Caco-2 (cell line): Measurements from ENCODE around the gene DLX4. TPM values are rescaled to one million over a fixed set of nuclear protein-coding genes. Genes with fewer than 3 reads are reported as not detected.

ENCODE experiments used
- BruUV-seq: library from RNA; stranded (reverse); fragments of 400-500 nt; replicated peaks from 2 replicates; lab custom pipeline; 2021; lab: Mats Ljungman, UMichigan
- CTCF ChIA-PET: fragments of 300-600 bp; sonication (Branson Sonifier 250); formaldehyde crosslinking; loops from one replicate; lab custom pipeline; 2022; ENCODE audit warnings: antibody characterized with exemption; lab: Charles Lee
- POLR2A ChIA-PET: fragments of 300-600 bp; sonication (Branson Sonifier 250); formaldehyde crosslinking; loops from one replicate; lab custom pipeline; 2022; ENCODE audit warnings: antibody characterized with exemption; lab: Charles Lee
- DNase-seq, 2 experiments: peaks; one replicate each; pipeline versions ENCODE4 v3.0.0 to v3.0.0-alpha.2; 2020 to 2022
- H3K27me3 ChIP-seq: replicated peaks from 2 replicates; pipeline ENCODE4 v1.6.0; 2011; ENCODE audit warnings: low read length; ENCODE audit not compliant: control insufficient read depth, insufficient read depth
- H3K36me3 ChIP-seq: 2 replicates; pipeline ENCODE4 v1.5.1; 2011; ENCODE audit warnings: low read length; ENCODE audit not compliant: control insufficient read depth, insufficient read depth
- H3K4me1 ChIP-seq: fragments of 250-450 bp; sonication (Bioruptor Pico); 2 replicates; pipeline ENCODE4 v1.5.1; 2020; ENCODE audit warnings: mild to moderate bottlenecking
- H3K4me3 ChIP-seq: 2 replicates; pipeline ENCODE4 v1.5.1; 2011; ENCODE audit warnings: low read depth, mild to moderate bottlenecking, control low read depth, low read length
- H3K9me3 ChIP-seq: fragments of 250-450 bp; sonication (Bioruptor Pico); 2 replicates; pipeline ENCODE4 v1.5.1; 2020; ENCODE audit warnings: mild to moderate bottlenecking, moderate library complexity
- H3K27ac Mint-ChIP-seq: one replicate; pipeline ENCODE4 v1.8.0; 2022; ENCODE audit warnings: mixed read lengths; ENCODE audit not compliant: unreplicated experiment
- H3K27me3 Mint-ChIP-seq: one replicate; pipeline ENCODE4 v1.8.0; 2022; ENCODE audit warnings: mixed read lengths; ENCODE audit not compliant: insufficient read depth, unreplicated experiment
- H3K36me3 Mint-ChIP-seq: one replicate; pipeline ENCODE4 v1.8.0; 2022; ENCODE audit warnings: mild to moderate bottlenecking, mixed read lengths; ENCODE audit not compliant: insufficient read depth, unreplicated experiment
- H3K4me1 Mint-ChIP-seq: one replicate; pipeline ENCODE4 v1.8.0; 2022; ENCODE audit warnings: low read depth, mixed read lengths; ENCODE audit not compliant: unreplicated experiment
- H3K4me3 Mint-ChIP-seq: one replicate; pipeline ENCODE4 v1.8.0; 2022; ENCODE audit warnings: mild to moderate bottlenecking, moderate library complexity, mixed read lengths; ENCODE audit not compliant: unreplicated experiment
- H3K9me3 Mint-ChIP-seq: one replicate; pipeline ENCODE4 v1.8.0; 2022; ENCODE audit warnings: mixed read lengths; ENCODE audit not compliant: unreplicated experiment
- intact Hi-C: fragments of 100-400 bp; cut with micrococcal nuclease; formaldehyde crosslinking; loops from one replicate; pipeline ENCODE4 v1.10.0; 2022; ENCODE audit not compliant: unreplicated experiment
- total RNA-seq: library from RNA; stranded (reverse); gene quantifications from 2 replicates; pipeline ENCODE4 v1.2.3, GENCODE V29; 2022
- TF ChIP-seq, protein P1 (sequence below), 2 experiments: fragments of 200-600 bp in 1 of 2; IDR thresholded peaks; 1 replicate in 1 of 2; 2 replicates in 1 of 2; pipeline versions ENCODE4 v1.5.1 to v1.8.0; 2011 to 2022; ENCODE audit warnings: antibody characterized with exemption in 1 of 2, control low read depth in 1 of 2, inconsistent platforms in 1 of 2, low read depth in 1 of 2, low read length in 1 of 2, mild to moderate bottlenecking in 1 of 2, moderate library complexity in 1 of 2; ENCODE audit not compliant: insufficient read depth in 1 of 2, severe bottlenecking in 1 of 2, unreplicated experiment in 1 of 2

The DLX4 gene
- total RNA-seq, 1 experiment from 2014 or later: 27.0 TPM

DNA sequence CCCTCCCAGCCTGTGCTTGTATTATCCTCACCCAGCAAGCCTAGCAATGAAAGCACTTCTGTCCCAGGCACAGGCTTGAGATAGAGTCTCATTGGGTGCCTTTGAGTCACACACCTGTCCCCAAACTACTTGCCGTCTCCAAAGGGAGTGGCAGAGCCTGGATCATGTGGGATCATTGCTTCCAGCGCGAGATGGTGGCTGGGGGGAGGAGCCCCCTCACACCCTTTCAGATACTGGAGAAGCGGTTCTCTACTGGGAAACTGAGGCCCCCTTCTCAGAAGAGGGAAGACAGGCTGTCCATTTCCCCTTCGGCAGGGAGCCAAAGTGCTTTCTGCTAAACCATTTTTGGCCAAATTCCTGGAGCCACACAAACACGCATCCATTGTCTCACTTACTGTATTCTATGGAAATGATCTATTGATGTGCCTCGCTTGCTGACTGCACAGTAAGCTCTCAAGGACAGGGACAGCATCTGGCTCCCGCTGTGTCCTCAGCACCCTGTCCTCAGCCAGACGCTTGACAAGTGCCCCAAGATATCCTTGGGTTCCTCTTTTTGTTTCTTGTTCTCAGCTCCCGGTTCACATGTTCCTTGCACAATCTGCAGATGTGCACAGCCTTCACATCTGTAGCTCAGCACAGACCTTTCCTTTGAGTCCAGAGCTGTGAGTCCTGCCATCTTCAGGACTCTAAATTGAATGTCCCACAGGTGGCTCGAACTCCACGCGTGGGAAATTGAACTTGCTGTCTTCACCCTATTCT lies 52.0 kb downstream of the DLX4 start:
- TF ChIP-seq, protein P1, sequence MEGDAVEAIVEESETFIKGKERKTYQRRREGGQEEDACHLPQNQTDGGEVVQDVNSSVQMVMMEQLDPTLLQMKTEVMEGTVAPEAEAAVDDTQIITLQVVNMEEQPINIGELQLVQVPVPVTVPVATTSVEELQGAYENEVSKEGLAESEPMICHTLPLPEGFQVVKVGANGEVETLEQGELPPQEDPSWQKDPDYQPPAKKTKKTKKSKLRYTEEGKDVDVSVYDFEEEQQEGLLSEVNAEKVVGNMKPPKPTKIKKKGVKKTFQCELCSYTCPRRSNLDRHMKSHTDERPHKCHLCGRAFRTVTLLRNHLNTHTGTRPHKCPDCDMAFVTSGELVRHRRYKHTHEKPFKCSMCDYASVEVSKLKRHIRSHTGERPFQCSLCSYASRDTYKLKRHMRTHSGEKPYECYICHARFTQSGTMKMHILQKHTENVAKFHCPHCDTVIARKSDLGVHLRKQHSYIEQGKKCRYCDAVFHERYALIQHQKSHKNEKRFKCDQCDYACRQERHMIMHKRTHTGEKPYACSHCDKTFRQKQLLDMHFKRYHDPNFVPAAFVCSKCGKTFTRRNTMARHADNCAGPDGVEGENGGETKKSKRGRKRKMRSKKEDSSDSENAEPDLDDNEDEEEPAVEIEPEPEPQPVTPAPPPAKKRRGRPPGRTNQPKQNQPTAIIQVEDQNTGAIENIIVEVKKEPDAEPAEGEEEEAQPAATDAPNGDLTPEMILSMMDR (IDR thresholded peaks at IDR 0.05; ENCODE audit: insufficient read depth in 1 of 2, low read depth in 1 of 2, low read length in 1 of 2, severe bottlenecking in 1 of 2, unreplicated experiment in 1 of 2): no peak
- Mint-ChIP-seq H3K36me3 (no peaks in the 10 kb centered on the region), H3K9me3 (no peaks in the 10 kb centered on the region), H3K27ac (no peak overlapping the region), H3K4me3 (no peak overlapping the region), H3K4me1 (no peaks in the 10 kb centered on the region), H3K27me3 (no peaks in the 10 kb centered on the region)
- Histone ChIP-seq H3K27me3 (no peaks in the 10 kb centered on the region), H3K9me3 (no peaks in the 10 kb centered on the region), H3K4me3 (no peak overlapping the region), H3K36me3 (no peaks in the 10 kb centered on the region), H3K4me1 (no peaks in the 10 kb centered on the region)
- POLR2A ChIA-PET: interaction anchor here (0.6 kb wide), 1 partner anchor 257 kb away, joined by 5 read pairs; the partner anchor contains the start of gene FAM117A
- DNase-seq: no peak
- BruUV-seq: no TSS peak
- CTCF ChIA-PET: no interaction called here
- intact Hi-C loops: no loop called here

- no peak for DNase-seq
- Mint-ChIP-seq H3K36me3 (no peaks in the 10 kb centered on the region), H3K4me3 (no peak overlapping the region), H3K27me3 (no peaks in the 10 kb centered on the region), H3K4me1 (no peaks in the 10 kb centered on the region), H3K9me3 (no peaks in the 10 kb centered on the region), H3K27ac (no peak overlapping the region)
- H3K36me3 ChIP-seq: no peaks in the 10 kb centered on the region
- intact Hi-C loops: no loop called here
- BruUV-seq: no TSS peak
- CTCF ChIA-PET: interaction anchor here (0.6 to 0.8 kb wide), 2 partner anchors 45 to 141 kb away, joined by 3 read pairs; no protein-coding TSS in a partner anchor
- no peak overlapping the region for H3K4me3 ChIP-seq
- no peaks in the 10 kb centered on the region for H3K4me1 ChIP-seq
- POLR2A ChIA-PET: interaction anchor here (0.6 kb wide), 1 partner anchor 258 kb away, joined by 5 read pairs; the partner anchor contains the start of gene FAM117A
- H3K9me3 ChIP-seq: no peaks in the 10 kb centered on the region
- no peaks in the 10 kb centered on the region for H3K27me3 ChIP-seq
- TF ChIP-seq, protein P1 (IDR thresholded peaks at IDR 0.05; ENCODE audit: insufficient read depth in 1 of 2, low read depth in 1 of 2, low read length in 1 of 2, severe bottlenecking in 1 of 2, unreplicated experiment in 1 of 2): no peak
These were observed 52.8 kb downstream of the DLX4 start for GRCh38 chr17:50021681-50022370.

DNA sequence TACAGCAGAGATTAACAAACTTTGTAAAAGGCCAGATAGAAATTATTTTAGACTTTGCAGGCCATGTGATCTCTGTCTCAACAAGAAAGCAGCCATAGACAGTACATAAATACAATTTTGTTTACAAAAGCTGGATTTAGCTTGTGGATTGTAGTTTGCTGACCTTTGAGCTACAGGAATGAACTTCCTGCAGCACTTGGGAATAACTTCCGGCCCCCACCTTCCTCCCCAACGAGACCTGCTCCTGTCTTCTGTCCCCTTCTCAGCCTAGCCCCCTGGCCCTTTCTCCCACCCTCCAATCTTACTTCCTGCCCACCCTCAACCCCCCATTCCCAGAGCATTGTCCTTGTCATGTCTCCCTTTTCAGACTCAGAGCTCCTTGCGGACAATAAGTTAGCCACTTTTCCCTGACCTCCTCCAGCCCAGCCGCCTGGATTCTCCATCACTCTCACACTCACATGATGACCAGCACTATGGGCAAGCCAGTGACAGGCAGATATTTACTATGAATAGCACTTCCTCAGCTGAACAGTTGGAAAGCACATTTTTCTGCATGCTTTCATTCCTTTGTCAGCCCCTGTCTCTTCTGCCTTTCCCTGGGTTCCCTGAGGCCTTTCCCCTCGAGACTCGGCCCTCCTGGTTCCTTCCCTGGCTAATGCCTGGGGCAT lies 53.6 kb downstream of the DLX4 start:
- intact Hi-C loops: no loop called here
- H3K27ac Mint-ChIP-seq: no peak overlapping the region
- BruUV-seq: no TSS peak
- ChIA-PET POLR2A (no interaction called here), CTCF (interaction anchor here (0.6 to 0.8 kb wide), 3 partner anchors 44 to 142 kb away, joined by 3 read pairs; no protein-coding TSS in a partner anchor)
- no peaks in the 10 kb centered on the region for H3K4me1 ChIP-seq
- DNase-seq: no peak
- no peaks in the 10 kb centered on the region for H3K9me3 Mint-ChIP-seq
- H3K36me3 Mint-ChIP-seq: no peaks in the 10 kb centered on the region
- no peaks in the 10 kb centered on the region for H3K27me3 ChIP-seq
- no peak overlapping the region for H3K4me3 ChIP-seq
- no peaks in the 10 kb centered on the region for H3K36me3 ChIP-seq
- H3K27me3 Mint-ChIP-seq: no peaks in the 10 kb centered on the region
- H3K9me3 ChIP-seq: no peaks in the 10 kb centered on the region
- no peak overlapping the region for H3K4me3 Mint-ChIP-seq
- TF ChIP-seq, protein P1 (IDR thresholded peaks at IDR 0.05; ENCODE audit: insufficient read depth in 1 of 2, low read depth in 1 of 2, low read length in 1 of 2, severe bottlenecking in 1 of 2, unreplicated experiment in 1 of 2): no peak
- no peaks in the 10 kb centered on the region for H3K4me1 Mint-ChIP-seq
